Transverse colon (tissue), 3 donors: ENCODE data around the gene TAGAP.

Experiments used
- POLR2A ChIP-seq: fragments of 450-650 bp; IDR thresholded peaks from one replicate; pipeline ENCODE4 v1.6.1; 2016; ENCODE audit warnings: antibody characterized with exemption, mild to moderate bottlenecking, moderate library complexity
- TF ChIP-seq, protein P1 (sequence below), 5 experiments: fragments of 200-600 bp in 3 of 5; fragments of 450-650 bp in 2 of 5; sonication (generic) in 3 of 5; IDR thresholded peaks; 1 replicate in 2 of 5; 2 replicates in 3 of 5; pipeline ENCODE4 v1.5.1; 2016 to 2017; ENCODE audit warnings: antibody characterized with exemption in 5 of 5, inconsistent platforms in 3 of 5, mild to moderate bottlenecking in 2 of 5, moderate library complexity in 1 of 5

DNA sequence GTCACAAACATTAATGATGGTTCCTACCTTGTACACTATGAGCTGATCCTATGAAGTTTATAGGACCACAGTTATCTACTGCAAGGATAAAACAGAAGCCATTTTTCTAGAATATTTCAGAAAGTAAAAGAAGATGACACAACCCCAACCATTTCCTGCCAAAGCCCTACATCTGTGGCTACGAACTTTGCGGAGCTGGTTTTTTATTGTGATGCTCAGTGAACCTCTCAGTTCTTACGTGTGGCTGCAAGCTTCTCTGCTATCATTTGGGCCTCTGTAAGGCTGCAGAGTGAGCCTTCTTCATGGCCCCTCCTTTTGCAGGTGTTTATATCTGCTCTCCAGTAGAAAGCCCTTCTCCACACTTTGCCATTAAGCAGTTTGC lies 17.8 kb upstream of the TAGAP start:
- TF ChIP-seq, protein P1, sequence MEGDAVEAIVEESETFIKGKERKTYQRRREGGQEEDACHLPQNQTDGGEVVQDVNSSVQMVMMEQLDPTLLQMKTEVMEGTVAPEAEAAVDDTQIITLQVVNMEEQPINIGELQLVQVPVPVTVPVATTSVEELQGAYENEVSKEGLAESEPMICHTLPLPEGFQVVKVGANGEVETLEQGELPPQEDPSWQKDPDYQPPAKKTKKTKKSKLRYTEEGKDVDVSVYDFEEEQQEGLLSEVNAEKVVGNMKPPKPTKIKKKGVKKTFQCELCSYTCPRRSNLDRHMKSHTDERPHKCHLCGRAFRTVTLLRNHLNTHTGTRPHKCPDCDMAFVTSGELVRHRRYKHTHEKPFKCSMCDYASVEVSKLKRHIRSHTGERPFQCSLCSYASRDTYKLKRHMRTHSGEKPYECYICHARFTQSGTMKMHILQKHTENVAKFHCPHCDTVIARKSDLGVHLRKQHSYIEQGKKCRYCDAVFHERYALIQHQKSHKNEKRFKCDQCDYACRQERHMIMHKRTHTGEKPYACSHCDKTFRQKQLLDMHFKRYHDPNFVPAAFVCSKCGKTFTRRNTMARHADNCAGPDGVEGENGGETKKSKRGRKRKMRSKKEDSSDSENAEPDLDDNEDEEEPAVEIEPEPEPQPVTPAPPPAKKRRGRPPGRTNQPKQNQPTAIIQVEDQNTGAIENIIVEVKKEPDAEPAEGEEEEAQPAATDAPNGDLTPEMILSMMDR (IDR thresholded peaks at IDR 0.05) = no peak
- no peak for TF ChIP-seq POLR2A
